Suprapubic skin (tissue), 4 donors: ENCODE measurements around the gene KCNK13. TPM values are rescaled to one million over a fixed set of nuclear protein-coding genes. Genes with fewer than 3 reads are reported as not detected.

Experiments used
- DNase-seq, 2 donors: peaks; one replicate each; pipeline ENCODE4 v3.0.0-alpha.2; 2019; ENCODE audit warnings: low spot score in 2 of 2
- H3K27ac ChIP-seq: fragments of 200-600 bp; sonication (generic); one replicate; pipeline ENCODE4 v1.5.1; 2019
- H3K27me3 ChIP-seq: fragments of 200-600 bp; sonication (generic); one replicate; pipeline ENCODE4 v1.5.1; 2019
- H3K36me3 ChIP-seq: fragments of 200-600 bp; sonication (generic); one replicate; pipeline ENCODE4 v1.5.1; 2019
- H3K4me1 ChIP-seq: fragments of 200-600 bp; sonication (generic); one replicate; pipeline ENCODE4 v1.5.1; 2019
- H3K4me3 ChIP-seq: fragments of 200-600 bp; sonication (generic); one replicate; pipeline ENCODE4 v1.5.1; 2019; ENCODE audit warnings: mild to moderate bottlenecking
- H3K9me3 ChIP-seq: fragments of 200-600 bp; sonication (generic); one replicate; pipeline ENCODE4 v1.5.1; 2019
- EP300 ChIP-seq: sonication (generic); formaldehyde crosslinking; IDR thresholded peaks from one replicate; pipeline ENCODE4 v1.6.1; 2017; ENCODE audit warnings: antibody characterized with exemption
- POLR2A ChIP-seq, 2 donors: fragments of 450-650 bp; IDR thresholded peaks; one replicate each; pipeline ENCODE4 v1.6.1; 2017; ENCODE audit warnings: antibody characterized with exemption in 2 of 2, mild to moderate bottlenecking in 2 of 2, moderate library complexity in 2 of 2
- POLR2AphosphoS5 ChIP-seq, 3 donors: sonication (generic); formaldehyde crosslinking; IDR thresholded peaks; one replicate each; pipeline ENCODE4 v1.6.1; 2017; ENCODE audit warnings: antibody characterized with exemption in 3 of 3
- WGBS: methylation state at CpG from one replicate; pipeline ENCODE4 v1.1.5; 2018; 5-methylcytosine and 5-hydroxymethylcytosine counted together
- total RNA-seq, 4 donors: library from RNA; depleted of rRNA; stranded (reverse); fragments of >200 nt; gene quantifications; one replicate each; pipeline ENCODE4 v1.1.0, GENCODE V29; 2016
- TF ChIP-seq, protein P1 (sequence below), 2 donors: fragments of 200-600 bp in 1 of 2; fragments of 450-650 bp in 1 of 2; sonication (generic) in 1 of 2; IDR thresholded peaks; one replicate each; pipeline ENCODE4 v1.5.1; 2016 to 2019; ENCODE audit warnings: antibody characterized with exemption in 2 of 2, mild to moderate bottlenecking in 1 of 2, moderate library complexity in 1 of 2

Gene KCNK13
- total RNA-seq, 4 donors from 2014 or later: 0.48 TPM; not detected in 3

DNA sequence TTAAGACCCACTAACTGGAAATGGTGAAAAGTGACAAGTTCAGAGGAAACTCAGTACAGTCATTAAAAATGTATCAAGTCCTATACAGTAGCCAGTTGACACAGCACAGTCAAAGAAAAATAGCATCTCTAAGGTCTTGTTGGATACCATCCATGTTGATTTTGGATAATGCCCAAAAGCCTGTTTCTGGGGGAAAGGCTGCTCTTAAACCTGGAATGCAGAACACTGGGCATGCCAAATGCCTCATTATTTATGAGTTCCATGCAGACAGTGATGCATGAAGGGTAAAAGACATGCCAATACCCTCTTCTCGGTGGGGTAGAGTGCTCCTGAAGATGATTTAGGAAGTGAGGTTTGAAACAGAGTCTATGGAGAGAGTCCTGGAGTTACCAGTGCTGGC lies 29.6 kb downstream of the KCNK13 start:
- Histone ChIP-seq H3K4me1 (no peaks in the 10 kb centered on the region), H3K4me3 (no peak overlapping the region), H3K9me3 (no peaks in the 10 kb centered on the region), H3K36me3 (no peaks in the 10 kb centered on the region), H3K27me3 (no peaks in the 10 kb centered on the region), H3K27ac (no peak overlapping the region)
- WGBS: 5% methylated on average over 1 of the region's 1 CpG
- no peak for DNase-seq
- TF ChIP-seq POLR2A (IDR thresholded peaks at IDR 0.05) (no peak), POLR2AphosphoS5 (IDR thresholded peaks at IDR 0.05) (no peak), EP300 (no peak)
- TF ChIP-seq, protein P1, sequence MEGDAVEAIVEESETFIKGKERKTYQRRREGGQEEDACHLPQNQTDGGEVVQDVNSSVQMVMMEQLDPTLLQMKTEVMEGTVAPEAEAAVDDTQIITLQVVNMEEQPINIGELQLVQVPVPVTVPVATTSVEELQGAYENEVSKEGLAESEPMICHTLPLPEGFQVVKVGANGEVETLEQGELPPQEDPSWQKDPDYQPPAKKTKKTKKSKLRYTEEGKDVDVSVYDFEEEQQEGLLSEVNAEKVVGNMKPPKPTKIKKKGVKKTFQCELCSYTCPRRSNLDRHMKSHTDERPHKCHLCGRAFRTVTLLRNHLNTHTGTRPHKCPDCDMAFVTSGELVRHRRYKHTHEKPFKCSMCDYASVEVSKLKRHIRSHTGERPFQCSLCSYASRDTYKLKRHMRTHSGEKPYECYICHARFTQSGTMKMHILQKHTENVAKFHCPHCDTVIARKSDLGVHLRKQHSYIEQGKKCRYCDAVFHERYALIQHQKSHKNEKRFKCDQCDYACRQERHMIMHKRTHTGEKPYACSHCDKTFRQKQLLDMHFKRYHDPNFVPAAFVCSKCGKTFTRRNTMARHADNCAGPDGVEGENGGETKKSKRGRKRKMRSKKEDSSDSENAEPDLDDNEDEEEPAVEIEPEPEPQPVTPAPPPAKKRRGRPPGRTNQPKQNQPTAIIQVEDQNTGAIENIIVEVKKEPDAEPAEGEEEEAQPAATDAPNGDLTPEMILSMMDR (IDR thresholded peaks at IDR 0.05): no peak

DNA sequence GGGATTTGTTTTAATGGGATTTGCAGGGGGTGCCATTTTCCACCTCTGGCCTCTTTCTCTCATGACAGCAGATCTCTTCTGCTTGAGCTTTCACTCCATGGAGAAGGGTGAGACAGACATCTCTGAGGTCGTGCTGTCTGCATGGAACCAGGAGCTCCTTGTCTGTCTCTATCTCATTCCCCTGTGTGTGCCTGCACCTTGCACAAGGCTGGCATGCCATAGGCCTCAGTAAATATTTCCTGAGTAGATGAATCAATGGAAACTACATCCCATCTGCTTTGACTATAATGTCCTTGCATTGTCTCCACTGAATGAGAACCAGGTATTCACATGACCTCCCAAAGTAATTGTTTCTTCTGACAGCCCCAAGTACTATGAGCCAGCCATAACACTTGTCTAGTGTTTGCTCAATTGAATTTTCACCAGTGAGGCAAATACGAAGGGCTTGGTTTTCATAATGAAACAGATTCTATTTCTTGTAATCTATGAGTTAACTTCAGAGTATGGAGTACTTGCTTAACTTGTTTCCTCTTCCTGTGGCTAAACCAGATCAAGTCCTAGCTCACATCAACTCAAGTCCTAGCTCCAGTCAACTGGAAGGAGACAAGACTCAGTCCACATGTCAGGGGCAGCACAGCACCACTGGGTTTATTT lies 32.3 kb downstream of the KCNK13 start:
- no peaks in the 10 kb centered on the region for H3K27me3 ChIP-seq
- 64% methylated on average over 2 of the region's 2 CpGs for WGBS
- no peaks in the 10 kb centered on the region for H3K36me3 ChIP-seq
- H3K9me3 ChIP-seq: no peaks in the 10 kb centered on the region
- no peak overlapping the region for H3K27ac ChIP-seq
- TF ChIP-seq POLR2AphosphoS5 (IDR thresholded peaks at IDR 0.05): no peak
- TF ChIP-seq POLR2A (IDR thresholded peaks at IDR 0.05): no peak
- TF ChIP-seq EP300: no peak
- TF ChIP-seq, protein P1 (IDR thresholded peaks at IDR 0.05): no peak
- DNase-seq: no peak
- H3K4me1 ChIP-seq: no peaks in the 10 kb centered on the region
- H3K4me3 ChIP-seq: no peak overlapping the region

DNA sequence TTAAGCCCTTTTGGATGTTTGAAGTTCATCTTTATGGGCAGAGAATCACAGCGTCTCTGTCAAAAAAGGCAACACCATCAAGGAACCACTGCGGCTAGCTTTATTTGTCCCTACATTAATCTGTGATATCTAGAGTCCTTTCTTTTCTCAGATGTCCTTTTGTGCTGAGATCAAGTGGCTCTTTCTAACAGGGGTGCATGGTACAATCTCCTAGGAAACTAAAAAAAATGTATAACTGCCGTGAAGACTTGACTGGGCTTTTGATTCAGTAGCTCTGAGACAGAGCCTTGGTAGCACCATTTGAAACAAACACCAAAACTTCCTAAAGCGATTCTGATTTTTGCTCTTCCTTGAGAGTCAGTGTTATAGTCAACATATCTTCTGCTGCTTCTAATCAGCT lies 33.3 kb downstream of the KCNK13 start:
- Histone ChIP-seq H3K27ac (no peak overlapping the region), H3K9me3 (no peaks in the 10 kb centered on the region), H3K4me3 (no peak overlapping the region), H3K4me1 (no peaks in the 10 kb centered on the region), H3K27me3 (no peaks in the 10 kb centered on the region), H3K36me3 (no peaks in the 10 kb centered on the region)
- DNase-seq: no peak
- 88% methylated on average over 4 of the region's 4 CpGs for WGBS
- TF ChIP-seq, protein P1 (IDR thresholded peaks at IDR 0.05): no peak
- TF ChIP-seq POLR2AphosphoS5 (IDR thresholded peaks at IDR 0.05): no peak
- no peak for TF ChIP-seq POLR2A (IDR thresholded peaks at IDR 0.05)
- no peak for TF ChIP-seq EP300

DNA sequence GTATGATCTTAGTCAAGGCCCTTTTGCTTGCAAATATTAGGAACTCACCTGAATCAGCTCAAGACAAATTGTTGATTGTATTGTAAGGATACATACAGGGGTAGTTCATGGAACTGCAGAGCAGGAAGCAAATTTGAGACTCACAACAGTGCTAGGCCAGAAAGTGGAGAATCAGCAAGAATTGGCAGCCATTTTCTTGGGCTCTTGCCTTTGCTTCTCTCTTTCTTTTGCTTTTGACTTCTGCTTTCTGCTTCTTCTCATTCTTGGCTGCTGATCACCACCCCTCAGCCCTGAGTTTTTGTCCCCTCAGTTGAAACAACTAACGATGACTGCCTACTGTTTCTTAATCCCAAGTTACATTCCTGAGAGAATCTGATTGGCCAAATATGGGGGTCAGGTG lies 34.8 kb downstream of the KCNK13 start:
- Histone ChIP-seq H3K27me3 (no peaks in the 10 kb centered on the region), H3K4me1 (no peaks in the 10 kb centered on the region), H3K4me3 (no peak overlapping the region), H3K9me3 (no peaks in the 10 kb centered on the region), H3K36me3 (no peaks in the 10 kb centered on the region), H3K27ac (no peak overlapping the region)
- TF ChIP-seq POLR2AphosphoS5 (IDR thresholded peaks at IDR 0.05) (no peak), POLR2A (IDR thresholded peaks at IDR 0.05) (no peak), EP300 (no peak)
- no peak for DNase-seq
- WGBS: 26% methylated on average over 1 of the region's 1 CpG

DNA sequence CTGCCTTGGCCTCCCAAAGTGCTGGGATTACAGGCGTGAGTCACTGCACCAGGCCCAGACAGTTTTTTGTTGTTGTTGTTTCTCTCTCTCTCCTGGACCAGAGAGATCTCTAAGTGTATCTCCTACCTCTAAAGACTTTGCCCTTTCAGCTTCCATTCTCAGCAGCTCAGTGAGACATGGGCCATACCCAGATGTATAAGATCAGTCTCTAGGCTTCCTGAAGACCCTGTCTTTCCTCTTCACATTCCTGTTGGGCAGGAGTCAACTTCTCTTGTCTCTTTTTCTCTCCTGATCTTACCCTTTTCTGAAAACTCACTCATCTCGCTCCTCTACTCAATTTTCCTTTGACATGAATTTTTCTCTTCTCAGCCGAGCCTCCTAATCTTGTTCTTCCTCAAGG lies 42.0 kb downstream of the KCNK13 start:
- no peaks in the 10 kb centered on the region for H3K4me1 ChIP-seq
- H3K36me3 ChIP-seq: no peaks in the 10 kb centered on the region
- H3K4me3 ChIP-seq: no peak overlapping the region
- no peak for DNase-seq
- TF ChIP-seq POLR2A (IDR thresholded peaks at IDR 0.05) (no peak), EP300 (no peak), POLR2AphosphoS5 (IDR thresholded peaks at IDR 0.05) (no peak)
- TF ChIP-seq, protein P1 (IDR thresholded peaks at IDR 0.05): no peak
- H3K9me3 ChIP-seq: no peaks in the 10 kb centered on the region
- no peak overlapping the region for H3K27ac ChIP-seq
- no peaks in the 10 kb centered on the region for H3K27me3 ChIP-seq
- 76% methylated on average over 3 of the region's 3 CpGs for WGBS

DNA sequence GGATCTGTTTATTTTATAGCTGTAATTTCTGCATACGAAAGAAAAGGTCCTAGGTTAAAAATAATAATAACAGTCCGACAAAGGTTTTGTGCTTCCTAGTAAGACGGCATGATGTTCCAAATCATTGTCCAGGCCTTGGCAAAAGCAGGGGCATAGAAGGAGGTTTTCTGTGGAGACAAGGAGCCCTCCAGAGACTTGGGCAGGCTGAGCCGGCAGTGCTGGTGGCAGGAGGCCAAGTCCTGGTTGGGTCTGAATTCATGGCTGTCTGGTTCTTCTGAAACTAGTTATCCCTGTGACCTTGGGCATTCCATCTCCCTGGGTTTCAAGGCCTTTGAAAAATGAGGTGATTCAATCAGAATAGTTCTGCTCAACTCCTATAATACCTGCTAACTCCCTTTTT lies 44.0 kb downstream of the KCNK13 start:
- TF ChIP-seq EP300: no peak
- TF ChIP-seq, protein P1 (IDR thresholded peaks at IDR 0.05): no peak
- no peak for TF ChIP-seq POLR2A (IDR thresholded peaks at IDR 0.05)
- TF ChIP-seq POLR2AphosphoS5 (IDR thresholded peaks at IDR 0.05): no peak
- Histone ChIP-seq H3K27me3 (no peaks in the 10 kb centered on the region), H3K4me3 (no peak overlapping the region), H3K4me1 (no peaks in the 10 kb centered on the region), H3K27ac (no peak overlapping the region), H3K9me3 (no peaks in the 10 kb centered on the region), H3K36me3 (no peaks in the 10 kb centered on the region)
- WGBS: 75% methylated on average over 4 of the region's 4 CpGs
- DNase-seq: no peak
